HG03097 (cell line): ENCODE measurements around the gene IGSF9.

Experiments used
- ATAC-seq: cut with Tn5 transposase; IDR thresholded peaks from one replicate; pipeline ENCODE4 v1.9.1; 2021; ENCODE audit not compliant: unreplicated experiment, low FRiP score

The IGSF9 gene, protein sequence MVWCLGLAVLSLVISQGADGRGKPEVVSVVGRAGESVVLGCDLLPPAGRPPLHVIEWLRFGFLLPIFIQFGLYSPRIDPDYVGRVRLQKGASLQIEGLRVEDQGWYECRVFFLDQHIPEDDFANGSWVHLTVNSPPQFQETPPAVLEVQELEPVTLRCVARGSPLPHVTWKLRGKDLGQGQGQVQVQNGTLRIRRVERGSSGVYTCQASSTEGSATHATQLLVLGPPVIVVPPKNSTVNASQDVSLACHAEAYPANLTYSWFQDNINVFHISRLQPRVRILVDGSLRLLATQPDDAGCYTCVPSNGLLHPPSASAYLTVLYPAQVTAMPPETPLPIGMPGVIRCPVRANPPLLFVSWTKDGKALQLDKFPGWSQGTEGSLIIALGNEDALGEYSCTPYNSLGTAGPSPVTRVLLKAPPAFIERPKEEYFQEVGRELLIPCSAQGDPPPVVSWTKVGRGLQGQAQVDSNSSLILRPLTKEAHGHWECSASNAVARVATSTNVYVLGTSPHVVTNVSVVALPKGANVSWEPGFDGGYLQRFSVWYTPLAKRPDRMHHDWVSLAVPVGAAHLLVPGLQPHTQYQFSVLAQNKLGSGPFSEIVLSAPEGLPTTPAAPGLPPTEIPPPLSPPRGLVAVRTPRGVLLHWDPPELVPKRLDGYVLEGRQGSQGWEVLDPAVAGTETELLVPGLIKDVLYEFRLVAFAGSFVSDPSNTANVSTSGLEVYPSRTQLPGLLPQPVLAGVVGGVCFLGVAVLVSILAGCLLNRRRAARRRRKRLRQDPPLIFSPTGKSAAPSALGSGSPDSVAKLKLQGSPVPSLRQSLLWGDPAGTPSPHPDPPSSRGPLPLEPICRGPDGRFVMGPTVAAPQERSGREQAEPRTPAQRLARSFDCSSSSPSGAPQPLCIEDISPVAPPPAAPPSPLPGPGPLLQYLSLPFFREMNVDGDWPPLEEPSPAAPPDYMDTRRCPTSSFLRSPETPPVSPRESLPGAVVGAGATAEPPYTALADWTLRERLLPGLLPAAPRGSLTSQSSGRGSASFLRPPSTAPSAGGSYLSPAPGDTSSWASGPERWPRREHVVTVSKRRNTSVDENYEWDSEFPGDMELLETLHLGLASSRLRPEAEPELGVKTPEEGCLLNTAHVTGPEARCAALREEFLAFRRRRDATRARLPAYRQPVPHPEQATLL

DNA sequence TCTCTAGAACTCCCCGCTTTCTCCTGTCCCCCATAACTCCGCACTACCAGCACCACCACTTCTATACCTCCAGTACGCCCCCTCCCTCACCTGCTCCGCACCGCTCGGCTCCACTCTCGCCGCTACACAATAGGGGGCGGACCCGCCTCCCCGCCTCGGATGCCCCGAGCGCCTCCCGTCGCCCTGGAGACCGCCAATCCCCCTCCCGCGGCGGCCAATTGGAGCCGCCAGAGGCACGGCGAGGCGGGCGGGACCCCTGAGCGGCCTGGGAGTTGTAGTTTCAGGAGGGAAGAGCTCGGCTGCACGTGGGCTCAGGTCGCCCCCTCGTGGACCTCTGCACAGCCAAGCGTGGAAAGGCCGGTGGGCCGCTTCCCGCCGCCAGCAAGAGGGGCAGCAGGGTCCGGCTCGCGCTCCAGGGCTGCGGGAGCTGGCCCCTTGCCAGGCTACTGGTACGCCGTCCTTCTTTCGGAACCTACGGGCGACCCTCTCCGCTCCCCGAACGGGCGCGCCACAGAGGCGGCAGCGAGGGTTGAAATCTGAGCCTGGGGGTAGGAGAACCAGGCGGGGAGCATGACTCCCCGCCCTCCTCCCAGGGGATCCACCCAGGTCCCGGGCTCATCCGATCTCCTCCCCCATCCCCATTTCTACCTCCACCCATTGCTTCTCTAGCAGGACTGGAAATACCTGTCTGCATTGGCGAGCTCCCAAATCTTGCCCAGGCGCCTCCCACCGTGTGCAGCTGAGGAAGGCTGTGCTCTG lies at the start of gene IGSF9:
Gene IGSF9 (minus strand): TSS at position 131 of the 759 bp plus-strand sequence. CDS start 2,159 bp downstream, outside the sequence.
- ATAC-seq = no peak

DNA sequence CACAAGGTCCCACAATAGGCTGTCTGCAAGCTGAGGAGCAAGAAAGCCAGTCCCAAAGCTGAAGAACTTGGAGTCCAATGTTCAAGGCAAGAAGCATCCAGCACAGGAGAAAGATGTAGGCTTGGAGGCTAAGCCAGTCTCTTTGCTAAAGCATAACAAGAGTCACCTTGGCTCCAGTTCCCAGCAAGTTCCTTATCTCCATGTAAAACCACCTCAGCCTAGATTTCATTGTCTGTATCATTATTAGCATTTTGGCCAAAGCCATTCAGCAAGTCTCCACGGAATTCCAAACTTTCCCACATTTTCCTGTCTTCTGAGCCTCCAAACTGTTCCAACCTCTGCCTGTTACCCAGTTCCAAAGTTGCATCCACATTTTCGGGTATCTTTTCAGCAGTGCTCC lies 49.5 kb upstream of the IGSF9 start:
- ATAC-seq = no peak

DNA sequence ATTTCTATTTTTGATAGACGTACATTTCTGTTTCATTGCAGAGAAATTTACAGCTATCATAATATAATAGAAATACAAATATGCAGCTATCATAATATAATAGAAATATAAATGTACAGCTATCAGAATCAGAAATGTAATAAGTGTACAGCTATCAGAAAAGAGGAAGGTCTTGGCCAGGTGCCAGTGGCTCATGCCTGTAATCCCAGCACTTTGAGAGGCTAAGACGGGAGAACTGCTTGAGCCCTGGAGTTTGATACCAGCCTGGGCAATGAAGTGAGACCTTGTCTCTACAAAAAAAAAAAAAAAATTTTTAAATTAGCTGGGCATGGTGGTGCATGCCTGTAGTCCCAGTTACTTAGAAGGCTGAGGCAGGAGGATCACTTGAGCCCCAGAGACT lies 48.5 kb upstream of the IGSF9 start:
- no peak for ATAC-seq

DNA sequence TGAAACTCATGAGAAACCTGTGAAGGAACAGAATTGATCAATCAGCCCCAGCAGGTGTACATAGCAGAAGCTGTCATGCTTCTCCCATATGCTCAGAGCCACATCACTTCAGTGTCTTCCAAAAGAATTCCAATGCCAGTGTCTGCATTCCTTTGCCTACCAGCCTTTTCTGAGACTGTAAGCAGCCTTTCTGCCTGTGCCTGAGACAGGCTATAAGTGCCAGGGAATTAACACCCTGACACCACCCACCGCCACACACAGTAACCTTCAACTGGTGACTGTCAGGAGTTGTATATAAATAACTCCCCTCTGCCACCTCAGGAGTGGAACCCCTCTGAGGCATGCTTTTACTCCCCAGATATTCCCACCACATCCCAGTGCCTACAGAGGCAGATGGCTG lies 46.7 kb upstream of the IGSF9 start:
- ATAC-seq = no peak

DNA sequence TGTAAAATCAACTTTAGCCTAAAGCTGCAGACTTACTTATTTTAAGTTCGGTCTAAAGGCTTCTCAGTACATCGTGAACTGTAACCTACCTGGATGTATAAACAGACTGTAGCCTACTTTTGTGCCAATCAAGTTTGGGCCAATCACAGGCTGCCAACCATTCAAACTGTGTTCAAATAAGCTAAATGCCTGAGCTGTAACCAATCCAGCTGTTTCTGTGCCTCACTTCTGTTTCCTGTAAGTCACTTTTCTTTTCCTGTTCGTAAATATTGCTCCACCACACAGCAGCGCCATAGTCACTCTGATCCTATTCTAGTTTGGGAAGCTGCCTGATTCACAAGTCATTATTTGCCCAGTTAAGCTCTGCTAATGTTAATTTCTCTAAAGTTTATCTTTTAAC lies 46.1 kb upstream of the IGSF9 start:
- ATAC-seq = no peak

DNA sequence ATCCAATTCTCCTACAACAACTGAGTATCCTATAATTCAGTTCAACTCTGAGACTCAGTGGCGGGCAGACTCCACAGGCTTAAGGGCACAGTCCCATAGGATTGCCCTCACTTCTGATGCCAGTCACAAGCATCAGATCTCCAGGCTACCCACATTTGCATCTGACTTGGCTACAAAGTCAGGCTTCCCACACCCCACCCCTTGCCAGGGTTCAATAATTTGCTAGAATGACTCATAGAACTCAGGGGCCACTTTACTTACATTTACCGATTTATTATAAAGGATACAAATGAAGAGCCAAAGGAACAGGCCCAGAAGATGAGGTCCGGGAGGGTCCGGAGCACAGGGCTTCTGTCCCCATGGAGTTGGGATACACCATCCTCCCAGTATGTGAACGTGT lies 44.6 kb upstream of the IGSF9 start:
- ATAC-seq = no peak

DNA sequence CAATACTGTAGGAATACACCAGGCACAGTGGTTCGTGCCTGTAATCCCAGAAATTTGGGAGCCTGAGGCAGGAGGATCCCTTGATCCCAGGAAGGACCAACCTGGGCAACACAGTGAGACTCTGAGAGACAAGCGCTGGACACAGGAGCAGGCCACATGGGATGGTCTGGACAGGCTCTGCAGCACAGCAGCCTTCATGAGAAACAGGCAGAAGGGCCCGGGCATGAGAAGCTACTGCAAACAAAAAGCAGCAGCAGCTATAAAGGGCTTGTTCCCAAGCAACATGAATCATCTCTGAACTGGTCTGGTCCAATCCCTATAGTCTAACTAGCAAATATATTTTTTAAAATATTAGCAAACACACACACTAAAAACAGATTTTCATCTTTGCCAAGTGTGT lies 44.2 kb upstream of the IGSF9 start:
- no peak for ATAC-seq

DNA sequence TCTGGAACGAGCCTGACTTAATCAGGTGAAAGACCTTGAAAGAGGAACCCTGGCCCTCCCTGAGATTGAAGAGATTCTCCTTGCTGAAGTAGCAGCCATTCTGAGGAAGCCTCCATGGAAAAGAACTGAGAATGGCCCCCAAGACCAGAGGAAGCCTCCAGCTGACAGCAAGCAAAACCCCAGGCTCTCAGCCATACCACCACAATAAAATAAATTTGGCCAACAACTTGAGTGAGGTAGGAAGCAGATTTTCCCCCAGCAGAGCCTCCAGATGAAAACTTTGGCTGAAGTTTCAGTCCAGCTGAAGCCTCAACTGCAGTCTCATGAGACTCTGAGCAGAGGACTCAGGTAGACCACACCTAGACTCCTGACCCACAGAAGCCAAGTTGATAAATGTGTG lies 42.6 kb upstream of the IGSF9 start:
- no peak for ATAC-seq

DNA sequence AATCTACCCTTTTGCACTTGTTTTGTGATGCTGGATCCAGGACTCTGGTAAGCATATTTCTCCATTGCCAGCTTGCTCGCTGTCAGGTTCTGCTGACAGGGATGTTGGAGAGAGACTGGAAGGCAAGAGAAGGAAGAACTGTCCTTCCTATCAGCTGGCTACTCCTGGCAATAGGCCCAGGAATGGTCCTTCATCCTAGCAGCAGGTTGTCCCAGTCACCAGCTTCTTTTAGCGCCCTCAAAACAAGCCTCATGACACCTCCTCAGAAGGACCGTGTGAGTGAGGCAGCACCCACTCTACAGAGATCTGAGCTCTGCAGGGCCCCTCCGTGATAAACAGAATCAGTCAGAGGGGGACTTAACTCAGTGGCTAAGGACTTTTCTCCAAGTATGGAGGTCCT lies 41.8 kb upstream of the IGSF9 start:
- ATAC-seq = no peak

DNA sequence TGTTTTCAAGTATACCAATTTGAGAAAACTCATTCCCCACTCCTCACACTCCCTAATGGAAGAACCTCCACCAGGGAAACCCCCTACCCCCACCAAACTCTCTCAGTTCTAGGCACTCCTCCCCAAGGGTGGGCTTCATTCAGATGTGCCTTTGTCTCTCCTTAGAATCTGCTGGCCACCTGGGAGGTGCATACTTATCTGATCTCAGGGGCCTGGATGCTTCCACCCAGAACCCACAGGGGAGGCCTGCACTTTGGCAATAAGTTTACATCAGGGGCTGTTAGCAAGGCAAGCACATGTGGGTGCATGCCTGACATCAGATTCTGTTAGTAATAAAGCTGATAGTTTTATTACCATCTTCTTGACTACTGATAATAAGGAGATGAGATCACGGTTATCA lies 41.1 kb upstream of the IGSF9 start:
- ATAC-seq = no peak

DNA sequence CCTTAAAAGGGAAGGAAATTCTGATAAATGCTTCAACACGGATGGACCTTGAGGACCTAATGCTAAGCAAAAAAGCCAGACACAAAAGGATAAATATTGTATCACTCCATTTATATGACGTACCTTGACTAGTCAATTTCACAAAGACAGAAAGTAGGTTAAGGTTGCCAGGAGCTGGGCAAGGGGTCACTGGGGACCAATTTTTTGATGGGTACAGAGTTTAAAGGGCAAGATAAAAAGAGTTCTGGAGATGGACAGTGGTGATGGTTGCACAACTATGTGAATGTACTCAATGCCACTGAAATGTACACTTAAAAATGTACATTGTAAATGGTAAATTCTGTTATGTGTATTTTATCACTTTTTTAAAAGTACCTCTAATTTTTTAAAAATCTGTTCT lies 40.7 kb upstream of the IGSF9 start:
- ATAC-seq = no peak

DNA sequence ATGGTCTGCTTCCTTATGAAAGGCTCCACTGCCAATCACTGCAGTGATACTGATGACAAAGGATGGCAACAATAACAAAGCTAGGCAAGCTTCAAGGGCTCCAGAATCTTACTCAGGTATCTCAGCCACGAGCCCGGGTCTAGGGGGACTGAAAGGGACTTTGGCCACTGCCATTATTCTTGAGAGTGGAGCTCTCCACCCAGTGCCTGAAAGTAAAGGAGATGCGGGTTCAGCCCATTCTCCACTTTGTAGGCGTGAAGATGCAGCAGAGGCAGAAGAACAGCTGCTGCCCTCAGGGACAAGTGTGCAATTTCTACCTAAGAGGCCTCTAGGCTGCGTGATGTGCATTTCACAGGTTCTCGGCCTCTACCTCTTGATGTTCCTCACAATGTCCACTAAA lies 40.1 kb upstream of the IGSF9 start:
- ATAC-seq = no peak

DNA sequence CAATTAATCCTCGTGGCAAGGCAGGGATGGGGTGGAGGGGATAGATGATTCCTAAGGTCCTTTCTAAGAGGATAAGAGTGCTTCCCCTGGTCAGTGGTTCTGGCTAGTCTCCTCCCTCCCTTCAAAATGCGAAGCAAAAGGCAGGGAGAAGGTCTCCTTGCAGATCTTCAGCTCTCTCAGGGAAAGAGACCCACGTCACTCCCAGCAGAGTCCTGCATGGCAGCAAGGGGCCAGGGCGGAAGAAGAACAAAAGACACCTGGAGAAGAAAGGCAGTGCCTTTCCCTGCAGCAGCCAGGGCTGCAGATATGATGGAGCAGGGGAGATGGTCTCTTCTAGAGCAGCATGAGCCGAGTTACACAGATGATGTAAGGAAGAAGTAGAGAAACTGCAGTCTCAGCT lies 38.3 kb upstream of the IGSF9 start:
- no peak for ATAC-seq

DNA sequence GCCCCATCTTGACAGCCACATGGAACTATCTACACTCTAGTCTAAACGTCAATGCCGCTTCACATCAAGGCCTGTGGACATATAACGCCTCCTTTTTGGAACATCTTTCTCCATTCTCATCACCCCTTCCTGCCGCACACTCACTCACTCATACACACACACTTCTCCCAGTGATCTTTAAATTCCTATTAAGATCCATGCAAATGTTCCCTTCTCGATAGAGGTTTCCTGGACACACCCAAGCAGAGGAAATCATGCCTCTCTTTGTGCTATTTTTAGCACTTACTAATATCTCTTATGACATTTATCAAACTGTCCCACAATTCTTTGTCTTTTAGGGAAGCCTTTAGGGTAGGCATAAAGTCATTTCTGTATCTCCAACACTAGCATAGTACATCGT lies 36.9 kb upstream of the IGSF9 start:
- ATAC-seq = no peak

DNA sequence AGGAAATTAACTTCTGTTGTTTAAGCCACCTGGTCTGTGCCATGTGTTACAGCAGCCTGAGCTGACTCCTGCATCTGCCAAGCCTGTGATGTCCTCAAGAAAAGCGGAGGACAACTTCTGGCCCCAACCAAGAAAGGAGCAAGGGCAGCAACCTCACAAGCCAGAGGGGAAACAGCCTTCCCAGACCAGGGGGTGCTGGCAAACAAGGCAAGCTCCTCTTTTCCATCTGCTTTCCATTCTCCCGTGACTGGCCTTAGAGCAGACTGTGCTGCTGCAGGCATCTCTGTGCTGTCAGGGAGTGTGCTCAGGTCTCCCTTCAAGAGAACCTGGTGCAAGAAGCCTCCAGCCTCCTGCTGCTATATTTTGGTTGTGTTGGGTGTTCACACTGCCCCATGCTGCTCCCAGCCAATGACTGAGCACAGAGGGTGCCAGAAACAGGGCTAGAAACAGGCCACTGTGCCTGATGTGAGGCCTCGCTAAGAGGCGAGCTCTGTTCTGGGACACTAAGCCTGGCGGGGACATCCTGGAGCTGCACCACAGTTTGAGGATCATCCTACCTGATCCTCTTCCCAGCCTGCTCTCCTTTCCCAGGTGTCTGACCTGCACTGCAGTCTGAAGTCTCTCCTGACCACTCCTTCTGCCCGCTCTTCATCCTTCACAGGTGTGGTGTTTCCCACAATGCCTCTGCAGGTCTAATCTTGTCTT lies 36.1 kb upstream of the IGSF9 start:
- ATAC-seq = no peak

DNA sequence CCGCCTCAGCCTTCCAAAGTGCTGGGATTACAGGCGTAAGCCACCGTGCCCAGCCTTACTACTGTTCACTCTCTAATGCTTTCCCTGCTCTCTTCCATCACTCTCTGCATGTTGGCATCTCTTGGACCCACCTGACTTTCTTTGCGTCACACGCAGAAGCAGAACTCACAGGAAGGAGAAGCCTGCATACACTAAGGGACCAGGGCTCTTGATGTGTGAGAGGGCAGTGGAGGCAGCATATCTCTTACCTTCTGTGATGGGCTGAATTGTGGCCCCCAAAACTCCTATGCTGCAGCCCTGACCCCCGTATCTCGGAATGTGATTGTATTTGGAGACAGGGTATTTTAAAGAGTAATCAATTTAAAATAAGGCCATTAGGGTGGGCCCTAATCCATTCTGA lies 35.4 kb upstream of the IGSF9 start:
- no peak for ATAC-seq

DNA sequence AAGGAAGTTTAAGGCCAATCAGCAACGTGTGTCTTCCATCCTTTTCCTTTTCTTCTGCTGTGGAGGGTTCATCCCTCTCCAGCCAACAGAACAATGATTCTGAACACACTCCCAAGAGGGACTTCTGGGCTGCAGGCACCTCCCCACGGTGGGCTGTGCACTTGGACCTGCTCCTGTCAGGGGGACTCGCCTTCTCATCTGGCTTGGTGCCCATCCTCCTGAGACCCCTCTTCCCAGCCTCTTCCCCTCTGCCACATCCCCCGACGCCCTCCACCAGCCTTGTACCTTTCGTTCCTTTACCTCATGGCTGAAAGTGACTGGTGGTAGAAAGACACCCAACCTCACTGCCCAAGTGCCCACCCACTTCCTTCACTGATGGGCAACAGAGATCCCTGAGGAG lies 34.7 kb upstream of the IGSF9 start:
- ATAC-seq = no peak

DNA sequence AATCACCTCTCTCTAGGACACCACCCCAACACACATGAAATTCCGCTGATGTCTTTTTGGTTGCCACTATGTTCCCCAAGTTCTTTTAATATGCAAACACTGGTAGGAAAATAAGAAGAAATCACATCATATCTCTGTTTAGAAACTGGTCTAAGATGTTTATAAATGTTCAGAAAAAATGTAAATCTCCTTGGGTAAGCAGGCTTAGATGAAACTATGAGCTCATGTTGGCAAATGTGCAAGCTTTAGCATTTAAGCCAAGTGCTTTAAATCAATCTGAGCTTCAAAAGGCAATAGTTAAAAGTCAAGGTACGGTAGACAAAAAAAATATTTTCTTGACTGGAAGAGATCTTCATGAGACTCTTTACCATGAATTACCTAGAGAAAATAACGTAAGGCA lies 33.8 kb upstream of the IGSF9 start:
- ATAC-seq = no peak

DNA sequence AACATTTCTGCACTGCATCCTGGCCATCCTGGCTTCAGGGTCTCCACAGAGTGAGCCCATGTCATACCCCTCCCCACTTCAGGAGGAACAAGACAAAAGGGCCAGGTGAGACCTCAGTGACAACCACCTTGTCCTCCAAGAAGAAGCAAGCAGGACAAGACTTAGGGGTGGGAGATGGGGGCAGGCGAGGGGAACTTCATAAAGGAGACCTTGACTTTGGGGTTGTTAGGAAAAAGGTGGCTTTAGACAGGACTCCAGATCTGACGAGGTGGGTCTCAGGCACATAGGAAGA lies 32.6 kb upstream of the IGSF9 start:
- ATAC-seq = no peak
